Nephron (organoid): Measurements from ENCODE around the gene UGT1A10.

Experiments used
- H3K27ac Mint-ChIP-seq, 3 experiments: 2 replicates each; pipeline ENCODE4 v1.8.0; 2020; ENCODE audit warnings: mixed read lengths in 3 of 3, mild to moderate bottlenecking in 2 of 3, moderate library complexity in 1 of 3
- H3K27me3 Mint-ChIP-seq: 2 replicates; pipeline ENCODE4 v1.8.0; 2021; ENCODE audit warnings: low read depth, mild to moderate bottlenecking, moderate library complexity, mixed read lengths
- H3K36me3 Mint-ChIP-seq: 2 replicates; pipeline ENCODE4 v1.8.0; 2020; ENCODE audit warnings: low read depth, mixed read lengths
- H3K4me1 Mint-ChIP-seq: 2 replicates; pipeline ENCODE4 v1.8.0; 2020; ENCODE audit warnings: mixed read lengths
- H3K4me3 Mint-ChIP-seq, 3 experiments: 2 replicates each; pipeline ENCODE4 v1.8.0; 2020; ENCODE audit warnings: mild to moderate bottlenecking in 3 of 3, mixed read lengths in 3 of 3, moderate library complexity in 2 of 3
- H3K9me3 Mint-ChIP-seq: 2 replicates; pipeline ENCODE4 v1.8.0; 2020; ENCODE audit warnings: mixed read lengths
- CTCF ChIP-seq, 3 experiments: fragments of 200-600 bp; sonication (generic); IDR thresholded peaks; one replicate each; pipeline ENCODE4 v1.5.0; 2021; ENCODE audit warnings: antibody characterized with exemption in 3 of 3; ENCODE audit not compliant: unreplicated experiment in 3 of 3

Gene UGT1A10

GRCh38 chr2:233658610-233659009 is 22.4 kb downstream of the UGT1A10 start:
- no peaks in the 10 kb centered on the region for H3K4me1 Mint-ChIP-seq
- no peak overlapping the region for H3K4me3 Mint-ChIP-seq
- TF ChIP-seq CTCF (IDR thresholded peaks at IDR 0.05; ENCODE audit: unreplicated experiment in 3 of 3) = no peak
- peaks cover 8% of the 10 kb centered on the region for H3K27me3 Mint-ChIP-seq
- H3K36me3 Mint-ChIP-seq = no peaks in the 10 kb centered on the region
- H3K27ac Mint-ChIP-seq = no peak overlapping the region
- H3K9me3 Mint-ChIP-seq = no peaks in the 10 kb centered on the region

GRCh38 chr2:233663911-233664310 is 27.7 kb downstream of the UGT1A10 start:
- TF ChIP-seq CTCF (IDR thresholded peaks at IDR 0.05; ENCODE audit: unreplicated experiment in 3 of 3) = no peak
- Mint-ChIP-seq H3K27ac (no peak overlapping the region), H3K4me3 (no peak overlapping the region), H3K4me1 (no peaks in the 10 kb centered on the region), H3K36me3 (no peaks in the 10 kb centered on the region), H3K27me3 (peaks cover 8% of the 10 kb centered on the region), H3K9me3 (peaks cover 10% of the 10 kb centered on the region)

GRCh38 chr2:233668605-233669260 is 32.5 kb downstream of the UGT1A10 start:
- H3K27ac Mint-ChIP-seq = no peak overlapping the region
- H3K27me3 Mint-ChIP-seq = peaks cover 6% of the 10 kb centered on the region
- H3K9me3 Mint-ChIP-seq = peaks cover 10% of the 10 kb centered on the region
- H3K36me3 Mint-ChIP-seq = no peaks in the 10 kb centered on the region
- H3K4me3 Mint-ChIP-seq = no peak overlapping the region
- no peaks in the 10 kb centered on the region for H3K4me1 Mint-ChIP-seq
- TF ChIP-seq CTCF (IDR thresholded peaks at IDR 0.05; ENCODE audit: unreplicated experiment in 3 of 3) = no peak

- Mint-ChIP-seq H3K9me3 (peaks cover 10% of the 10 kb centered on the region), H3K36me3 (no peaks in the 10 kb centered on the region), H3K4me3 (no peak within 1 kb of the TSS), H3K27me3 (peaks cover 6% of the 10 kb centered on the region), H3K4me1 (peaks cover 6% of the 10 kb centered on the region), H3K27ac (no peak within 1 kb of the TSS)
- no peak for TF ChIP-seq CTCF (IDR thresholded peaks at IDR 0.05; ENCODE audit: unreplicated experiment in 3 of 3)
Observed at GRCh38 chr2:233671290-233672161, 35.3 kb downstream of the UGT1A10 start, which contains the start of gene UGT1A9. Gene UGT1A9, plus strand, starts transcription at chr2:233671898. Its CDS starts 37 bp downstream, at chr2:233671935.

- H3K27me3 Mint-ChIP-seq = peaks cover 6% of the 10 kb centered on the region
- peaks cover 11% of the 10 kb centered on the region for H3K9me3 Mint-ChIP-seq
- H3K36me3 Mint-ChIP-seq = no peaks in the 10 kb centered on the region
- H3K4me1 Mint-ChIP-seq = peaks cover 6% of the 10 kb centered on the region
- TF ChIP-seq CTCF (IDR thresholded peaks at IDR 0.05; ENCODE audit: unreplicated experiment in 3 of 3) = no peak
- no peak overlapping the region for H3K4me3 Mint-ChIP-seq
- H3K27ac Mint-ChIP-seq = no peak overlapping the region
Observed at GRCh38 chr2:233672886-233673285, 36.6 kb downstream of the UGT1A10 start.
